ENCODE data around the gene ARL14EPL.
A peak's percentile ranks its signal among the peaks of the same experiment; 100 is the strongest.
"Not testable (repeated sequence)": the region's sequence is repeated elsewhere in the genome, so short reads cannot be mapped to it uniquely, and the experiment has no call there.

ARL14EPL gene

GRCh38 chr5:116075191-116075831 lies 43.0 kb downstream of the ARL14EPL start:
- Mint-ChIP-seq H3K27ac (no peak overlapping the region), H3K4me3 (no peak overlapping the region), H3K27me3 (ENCODE audit: low read depth) (peaks cover 24% of the 10 kb centered on the region), H3K4me1 (ENCODE audit: low read depth) (peaks cover 7% of the 10 kb centered on the region), H3K9me3 (no peaks in the 10 kb centered on the region), H3K36me3 (ENCODE audit: low read depth) (no peaks in the 10 kb centered on the region)
- DNase-seq (ENCODE audit: low spot score): peak; percentile 8

DNA sequence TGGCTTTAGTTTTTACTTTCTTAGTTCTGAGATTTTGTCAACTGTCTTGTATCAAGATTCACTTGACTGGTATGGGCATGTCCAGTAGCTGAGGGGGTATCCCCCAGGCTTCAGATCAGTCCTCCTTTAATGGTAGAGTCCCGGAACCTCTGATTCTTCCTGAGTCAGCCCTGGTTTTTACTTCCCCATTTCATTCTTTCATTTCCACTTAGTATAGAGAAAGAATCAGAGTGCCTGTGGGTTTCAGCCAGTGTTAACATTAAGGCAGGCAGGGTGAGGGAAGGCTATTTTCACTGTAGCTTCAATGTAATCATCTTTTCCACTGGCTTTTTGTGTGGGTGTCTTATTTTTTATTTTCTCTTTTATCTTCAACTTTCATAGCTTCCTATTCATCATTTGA lies 44.2 kb downstream of the ARL14EPL start:
- Mint-ChIP-seq H3K4me1 (ENCODE audit: low read depth) (peaks cover 8% of the 10 kb centered on the region), H3K9me3 (no peaks in the 10 kb centered on the region), H3K36me3 (ENCODE audit: low read depth) (no peaks in the 10 kb centered on the region), H3K4me3 (no peak overlapping the region), H3K27ac (no peak overlapping the region), H3K27me3 (ENCODE audit: low read depth) (peaks cover 21% of the 10 kb centered on the region)
- DNase-seq (ENCODE audit: low spot score): no peak

DNA sequence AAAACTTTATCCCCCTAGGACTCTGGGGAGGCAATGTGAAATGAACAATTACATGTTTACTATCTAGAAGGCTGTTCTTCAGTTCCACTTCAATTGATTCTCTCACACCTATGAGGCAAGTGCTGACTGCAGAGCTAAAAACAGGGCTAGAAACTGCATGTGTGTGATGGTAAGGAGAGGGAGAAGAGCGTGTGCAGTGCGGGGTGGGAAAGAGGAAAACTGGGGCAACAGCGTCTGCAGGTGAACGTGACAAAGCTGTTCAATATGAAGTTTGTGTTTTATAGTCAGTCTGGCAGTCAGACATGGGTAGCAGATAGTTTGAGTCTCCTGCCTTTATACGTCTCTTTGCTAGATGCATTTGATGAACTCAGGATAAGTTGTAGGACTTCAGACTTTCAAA lies 45.9 kb downstream of the ARL14EPL start:
- peaks cover 15% of the 10 kb centered on the region for H3K27me3 Mint-ChIP-seq (ENCODE audit: low read depth)

DNA sequence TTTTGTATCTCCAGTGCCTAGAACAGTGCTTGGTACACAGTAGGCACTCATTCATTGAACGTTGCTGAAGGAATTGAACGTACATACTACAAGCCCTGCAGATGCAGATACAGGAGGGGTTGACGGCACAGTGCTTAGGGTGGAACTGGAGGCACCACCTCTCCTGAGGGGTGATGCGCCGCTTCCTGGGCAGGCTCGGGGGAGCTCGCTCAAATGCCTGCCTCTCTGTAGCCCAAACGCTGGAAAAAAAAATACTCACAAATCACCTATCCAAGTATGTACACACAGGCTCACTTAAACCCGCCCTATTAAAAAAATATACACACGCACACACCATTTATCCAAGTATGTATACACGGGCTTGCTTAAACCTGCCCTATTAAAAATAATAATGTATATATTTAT lies 52.0 kb downstream of the ARL14EPL start:
- Mint-ChIP-seq H3K4me3 (peak overlapping the region; percentile 90), H3K4me1 (ENCODE audit: low read depth) (peaks cover 23% of the 10 kb centered on the region), H3K27me3 (ENCODE audit: low read depth) (peaks cover 5% of the 10 kb centered on the region), H3K36me3 (ENCODE audit: low read depth) (peaks cover 20% of the 10 kb centered on the region), H3K27ac (peak overlapping the region; percentile 83), H3K9me3 (no peaks in the 10 kb centered on the region)
- DNase-seq (ENCODE audit: low spot score): no peak

More for the DNA sequence above, 45.9 kb downstream of the ARL14EPL start:
- Mint-ChIP-seq H3K4me3 (no peak overlapping the region), H3K9me3 (no peaks in the 10 kb centered on the region), H3K27ac (no peak overlapping the region), H3K4me1 (ENCODE audit: low read depth) (peaks cover 10% of the 10 kb centered on the region), H3K36me3 (ENCODE audit: low read depth) (peaks cover 2% of the 10 kb centered on the region)
- DNase-seq (ENCODE audit: low spot score): no peak

DNA sequence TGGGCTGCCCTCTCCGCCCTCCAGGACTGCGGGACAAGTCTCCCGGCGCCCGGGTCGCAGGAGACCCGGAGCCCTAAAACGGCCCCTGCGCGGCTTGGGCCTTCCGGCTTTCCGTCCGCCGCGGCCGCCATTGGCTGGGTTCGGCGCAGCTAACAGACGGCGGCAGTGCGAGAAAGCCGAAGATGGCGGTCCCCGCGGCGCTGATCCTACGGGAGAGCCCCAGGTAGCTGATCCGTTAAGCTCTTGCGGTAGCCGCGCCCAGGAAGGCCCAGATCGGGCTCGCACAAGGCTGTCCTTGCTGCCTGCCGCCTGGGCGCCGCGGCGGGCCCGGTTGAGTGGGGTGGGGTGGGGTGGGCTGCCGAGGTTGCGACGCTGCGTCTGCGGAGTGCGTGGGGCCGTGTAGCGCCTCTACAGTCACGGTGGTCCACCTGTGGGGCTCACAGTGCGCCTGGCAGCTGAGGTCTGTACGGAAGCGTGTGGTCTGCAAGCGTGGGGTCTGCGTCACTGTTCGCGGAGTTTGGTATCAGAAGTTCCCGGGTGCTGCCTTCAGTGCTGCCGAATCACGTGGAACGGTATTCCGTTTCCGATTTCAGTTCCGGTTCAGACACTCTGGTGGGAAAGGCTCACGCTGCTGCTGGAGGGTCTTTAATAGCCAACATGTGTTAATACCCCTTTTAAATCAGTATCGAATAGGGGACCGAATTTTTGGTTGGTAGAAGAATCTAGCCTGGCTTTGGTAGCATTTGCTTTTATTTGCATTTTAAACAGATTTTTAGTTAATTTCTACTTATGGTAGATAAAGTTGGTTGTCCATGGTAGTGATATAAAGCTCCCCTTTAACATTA lies 52.8 kb downstream of the ARL14EPL start, which contains the start of gene COMMD10:
Gene COMMD10 (plus strand): TSS at position 155 of the 845 bp plus-strand sequence.
- no peaks in the 10 kb centered on the region for H3K9me3 Mint-ChIP-seq
- peaks cover 23% of the 10 kb centered on the region for H3K4me1 Mint-ChIP-seq (ENCODE audit: low read depth)
- DNase-seq (ENCODE audit: low spot score): peak; percentile 77
- peak within 1 kb of the TSS; percentile 90 for H3K4me3 Mint-ChIP-seq
- H3K27me3 Mint-ChIP-seq (ENCODE audit: low read depth): peaks cover 5% of the 10 kb centered on the region
- H3K27ac Mint-ChIP-seq: peak within 1 kb of the TSS; percentile 90
- peaks cover 22% of the 10 kb centered on the region for H3K36me3 Mint-ChIP-seq (ENCODE audit: low read depth)

DNA sequence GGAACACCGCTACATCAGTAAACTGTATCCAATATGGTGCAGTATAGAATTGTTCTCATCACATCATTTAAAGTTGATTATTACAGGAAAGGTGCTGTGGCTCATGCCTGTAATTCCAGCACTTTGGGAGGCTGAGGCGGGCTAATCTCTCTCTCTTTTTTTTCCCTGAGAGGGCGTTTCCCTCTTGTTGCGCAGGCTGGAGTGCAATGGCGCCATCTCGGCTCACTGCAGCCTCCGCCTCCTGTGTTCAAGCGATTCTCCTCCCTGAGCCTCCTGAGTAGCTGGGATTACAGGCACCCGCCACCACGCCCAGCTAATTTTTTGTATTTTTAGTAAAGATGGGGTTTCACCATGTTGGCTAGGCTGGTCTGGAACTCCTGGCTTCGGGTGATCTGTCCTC lies 54.0 kb downstream of the ARL14EPL start:
- not testable (repeated sequence) for H3K27me3 Mint-ChIP-seq (ENCODE audit: low read depth); H3K9me3 Mint-ChIP-seq; H3K27ac Mint-ChIP-seq; DNase-seq (ENCODE audit: low spot score)
- H3K4me1 Mint-ChIP-seq (ENCODE audit: low read depth): peaks cover 23% of the 10 kb centered on the region
- H3K36me3 Mint-ChIP-seq (ENCODE audit: low read depth): peaks cover 26% of the 10 kb centered on the region
- peak overlapping the region; percentile 90 for H3K4me3 Mint-ChIP-seq

DNA sequence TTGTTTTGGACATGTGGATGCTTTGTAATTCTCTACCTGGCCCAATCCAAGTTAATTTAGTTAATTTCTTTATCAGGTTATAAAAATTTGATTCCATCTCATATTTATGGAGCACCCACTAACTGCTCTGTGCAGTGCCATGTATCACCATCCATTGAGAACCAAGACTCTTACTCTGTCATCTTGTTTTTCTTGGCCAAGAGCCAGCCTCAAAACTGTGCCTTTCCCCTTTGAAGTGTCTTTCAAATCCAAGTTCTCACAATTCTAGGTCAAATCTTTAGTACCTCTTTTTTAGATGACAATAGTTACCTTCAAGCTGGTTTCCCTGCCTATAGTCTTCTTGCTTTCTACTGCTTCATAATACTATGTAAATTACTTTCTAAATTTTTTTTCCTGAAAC lies 55.8 kb downstream of the ARL14EPL start:
- Mint-ChIP-seq H3K4me3 (no peak overlapping the region), H3K4me1 (ENCODE audit: low read depth) (peaks cover 20% of the 10 kb centered on the region), H3K27ac (no peak overlapping the region), H3K36me3 (ENCODE audit: low read depth) (peaks cover 34% of the 10 kb centered on the region), H3K9me3 (no peaks in the 10 kb centered on the region), H3K27me3 (ENCODE audit: low read depth) (peaks cover 3% of the 10 kb centered on the region)
- no peak for DNase-seq (ENCODE audit: low spot score)

DNA sequence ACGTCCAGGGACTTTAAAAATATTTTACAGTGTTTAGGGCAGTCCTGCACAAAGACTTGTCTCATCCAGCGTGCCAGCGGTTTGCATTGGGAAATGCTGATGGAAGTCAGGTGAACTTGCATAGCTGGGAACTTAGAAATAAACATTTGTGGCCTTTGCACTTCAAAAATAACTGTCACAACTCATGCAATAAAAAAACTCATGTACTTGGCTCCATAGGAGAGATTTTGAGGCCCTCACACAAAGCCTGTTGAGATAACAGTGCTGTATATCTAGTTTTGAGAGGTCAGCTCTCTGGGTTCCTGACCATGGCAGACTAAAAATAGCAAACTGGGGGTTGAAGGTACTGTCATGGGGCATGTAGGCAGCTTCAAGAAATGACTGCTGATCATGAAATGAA lies 58.0 kb downstream of the ARL14EPL start:
- no peak for DNase-seq (ENCODE audit: low spot score)
- Mint-ChIP-seq H3K9me3 (no peaks in the 10 kb centered on the region), H3K27me3 (ENCODE audit: low read depth) (no peaks in the 10 kb centered on the region), H3K4me3 (no peak overlapping the region), H3K4me1 (ENCODE audit: low read depth) (peaks cover 13% of the 10 kb centered on the region), H3K27ac (no peak overlapping the region), H3K36me3 (ENCODE audit: low read depth) (peaks cover 45% of the 10 kb centered on the region)

DNA sequence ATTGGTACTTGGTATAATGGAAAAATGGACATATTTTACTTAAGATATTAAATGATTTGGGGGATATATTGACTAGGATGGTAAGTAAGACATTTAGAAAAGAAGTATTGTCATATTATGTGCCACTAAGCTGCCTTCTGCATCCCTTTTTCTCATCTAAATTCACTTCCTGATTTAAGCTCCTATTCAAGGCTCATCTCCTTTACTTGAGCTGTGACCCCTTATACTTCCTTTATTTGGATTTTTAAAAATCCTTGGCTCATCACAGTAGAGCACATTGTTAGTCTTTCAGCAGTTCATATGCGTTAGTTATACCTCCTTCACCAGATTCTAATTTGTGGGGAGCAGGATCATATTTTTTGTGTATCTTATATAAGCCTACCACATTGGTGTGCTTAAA lies 59.1 kb downstream of the ARL14EPL start:
- H3K27me3 Mint-ChIP-seq (ENCODE audit: low read depth): no peaks in the 10 kb centered on the region
- peaks cover 6% of the 10 kb centered on the region for H3K4me1 Mint-ChIP-seq (ENCODE audit: low read depth)
- peaks cover 48% of the 10 kb centered on the region for H3K36me3 Mint-ChIP-seq (ENCODE audit: low read depth)
- H3K4me3 Mint-ChIP-seq: no peak overlapping the region
- no peak overlapping the region for H3K27ac Mint-ChIP-seq
- no peaks in the 10 kb centered on the region for H3K9me3 Mint-ChIP-seq
- no peak for DNase-seq (ENCODE audit: low spot score)

DNA sequence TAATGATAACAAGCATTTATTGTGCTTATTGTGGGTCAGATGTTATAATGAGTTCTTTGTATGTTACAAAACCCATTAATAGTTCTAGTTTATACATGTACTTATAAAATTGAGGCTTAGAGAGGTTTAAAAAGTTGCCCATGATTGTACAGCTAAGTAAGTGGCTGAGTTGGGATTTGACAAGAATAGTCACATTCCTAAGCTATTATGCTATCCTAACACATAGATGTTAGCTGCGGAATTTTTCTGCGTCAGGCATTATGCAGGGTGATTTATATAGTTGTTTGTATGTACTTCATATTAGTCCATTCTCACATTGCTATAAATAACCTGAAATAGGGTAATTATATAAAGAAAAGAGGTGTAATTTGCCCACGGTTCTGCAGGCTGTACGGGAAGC lies 65.0 kb downstream of the ARL14EPL start:
- Mint-ChIP-seq H3K4me1 (ENCODE audit: low read depth) (peaks cover 4% of the 10 kb centered on the region), H3K9me3 (no peaks in the 10 kb centered on the region), H3K27ac (no peak overlapping the region), H3K36me3 (ENCODE audit: low read depth) (peaks cover 56% of the 10 kb centered on the region), H3K4me3 (no peak overlapping the region), H3K27me3 (ENCODE audit: low read depth) (no peaks in the 10 kb centered on the region)
- DNase-seq (ENCODE audit: low spot score): no peak

DNA sequence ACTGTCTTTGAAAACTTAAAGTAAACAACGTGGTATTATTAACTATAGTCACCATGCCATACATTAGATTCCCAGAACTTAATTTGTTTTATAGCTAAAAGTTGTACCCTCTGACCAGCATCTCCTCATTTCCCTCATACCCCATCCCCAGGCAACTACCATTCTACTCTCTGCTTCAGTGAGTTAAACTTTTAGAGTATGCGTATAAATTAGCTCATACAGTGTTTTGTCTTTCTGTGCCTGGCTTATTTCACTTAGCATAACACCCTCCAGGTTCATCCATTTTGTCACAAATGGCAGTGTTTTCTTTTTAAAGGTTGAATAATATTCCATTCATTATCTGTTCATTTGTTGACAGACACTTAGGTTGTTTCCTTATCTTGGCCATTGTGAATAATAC lies 66.7 kb downstream of the ARL14EPL start:
- Mint-ChIP-seq H3K9me3 (no peaks in the 10 kb centered on the region), H3K27ac (no peak overlapping the region), H3K4me1 (ENCODE audit: low read depth) (peaks cover 5% of the 10 kb centered on the region), H3K27me3 (ENCODE audit: low read depth) (no peaks in the 10 kb centered on the region), H3K36me3 (ENCODE audit: low read depth) (peaks cover 50% of the 10 kb centered on the region), H3K4me3 (no peak overlapping the region)
- DNase-seq (ENCODE audit: low spot score): no peak

GRCh38 chr5:116104941-116105340 lies 72.7 kb downstream of the ARL14EPL start:
- DNase-seq (ENCODE audit: low spot score); H3K9me3 Mint-ChIP-seq; H3K4me1 Mint-ChIP-seq (ENCODE audit: low read depth); H3K27ac Mint-ChIP-seq; H3K4me3 Mint-ChIP-seq; H3K27me3 Mint-ChIP-seq (ENCODE audit: low read depth): not testable (repeated sequence)
- H3K36me3 Mint-ChIP-seq (ENCODE audit: low read depth): peaks cover 46% of the 10 kb centered on the region
